Activated CD8-positive, alpha-beta memory T cell treated with anti-CD3 and anti-CD28 coated beads, Interleukin-2, amount 50 U/mL, for 4 hours (primary cell): Measurements from ENCODE around the gene ASGR2.
"Not testable (repeated sequence)": the region's sequence is repeated elsewhere in the genome, so short reads cannot be mapped to it uniquely, and the experiment has no call there.

ENCODE experiments used
- DNase-seq: peaks from one replicate; pipeline ENCODE4 v3.0.0-alpha.2; 2020

ASGR2 gene

DNA sequence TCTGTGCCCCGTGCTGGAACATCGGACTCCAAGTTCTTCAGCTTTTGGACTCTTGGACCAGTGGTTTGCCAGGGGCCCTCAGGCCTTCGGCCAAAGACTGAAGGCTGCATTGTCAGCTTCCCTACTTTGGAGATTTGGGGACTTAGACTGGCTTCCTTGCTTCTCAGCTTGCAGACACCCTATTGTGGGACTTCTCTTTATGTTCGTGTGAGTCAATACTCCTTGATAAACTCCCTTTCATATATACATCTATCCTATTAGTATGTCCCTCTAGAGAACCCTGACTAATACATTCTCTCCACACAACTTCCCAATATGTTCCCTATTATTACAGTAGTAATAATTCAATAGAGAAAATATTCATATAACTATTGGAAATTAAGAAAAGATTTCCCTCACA is 9.2 kb upstream of the ASGR2 start:
- no peak for DNase-seq

DNA sequence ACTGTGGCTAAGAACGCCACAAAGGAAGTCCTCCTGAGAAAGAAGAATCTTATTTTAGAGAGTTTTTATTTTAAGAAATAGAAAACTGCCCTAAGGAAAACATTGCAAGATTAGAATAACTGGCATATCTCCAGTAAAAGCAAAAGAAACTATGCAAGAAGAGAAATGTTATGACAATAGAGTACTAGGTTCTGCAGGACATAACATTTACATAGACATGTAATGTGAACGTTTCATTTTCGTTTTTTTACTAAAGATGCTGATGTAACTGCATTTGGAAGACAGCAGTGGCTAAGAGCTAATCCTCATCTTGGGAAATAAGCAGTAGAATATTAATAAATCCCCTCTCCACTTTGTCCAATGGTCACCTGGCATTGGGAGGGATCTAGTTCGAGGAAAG is 7.8 kb upstream of the ASGR2 start:
- DNase-seq = no peak

GRCh38 chr17:7120635-7121034 is 6.0 kb upstream of the ASGR2 start:
- DNase-seq = not testable (repeated sequence)

GRCh38 chr17:7120123-7120522 is 5.5 kb upstream of the ASGR2 start:
- DNase-seq = no peak

DNA sequence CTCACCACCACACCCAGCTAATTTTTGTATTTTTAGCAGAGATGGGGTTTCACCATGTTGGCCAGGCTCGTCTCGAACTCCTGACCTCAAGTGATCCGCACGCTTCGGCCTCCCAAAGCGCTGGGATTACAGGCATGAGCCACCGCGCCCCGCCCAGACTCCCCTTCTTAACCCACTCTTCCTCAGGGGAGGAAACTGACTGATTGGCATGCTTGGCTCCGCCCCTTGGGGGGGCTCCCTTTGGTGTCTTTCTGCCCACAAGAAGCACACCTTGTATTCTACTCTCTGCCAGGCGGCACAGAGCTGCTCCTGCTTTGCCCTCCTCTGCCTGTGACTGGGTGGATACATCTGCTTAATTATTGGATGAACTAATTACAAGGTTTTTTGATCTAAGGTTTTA is 4.7 kb upstream of the ASGR2 start:
- no peak for DNase-seq

DNA sequence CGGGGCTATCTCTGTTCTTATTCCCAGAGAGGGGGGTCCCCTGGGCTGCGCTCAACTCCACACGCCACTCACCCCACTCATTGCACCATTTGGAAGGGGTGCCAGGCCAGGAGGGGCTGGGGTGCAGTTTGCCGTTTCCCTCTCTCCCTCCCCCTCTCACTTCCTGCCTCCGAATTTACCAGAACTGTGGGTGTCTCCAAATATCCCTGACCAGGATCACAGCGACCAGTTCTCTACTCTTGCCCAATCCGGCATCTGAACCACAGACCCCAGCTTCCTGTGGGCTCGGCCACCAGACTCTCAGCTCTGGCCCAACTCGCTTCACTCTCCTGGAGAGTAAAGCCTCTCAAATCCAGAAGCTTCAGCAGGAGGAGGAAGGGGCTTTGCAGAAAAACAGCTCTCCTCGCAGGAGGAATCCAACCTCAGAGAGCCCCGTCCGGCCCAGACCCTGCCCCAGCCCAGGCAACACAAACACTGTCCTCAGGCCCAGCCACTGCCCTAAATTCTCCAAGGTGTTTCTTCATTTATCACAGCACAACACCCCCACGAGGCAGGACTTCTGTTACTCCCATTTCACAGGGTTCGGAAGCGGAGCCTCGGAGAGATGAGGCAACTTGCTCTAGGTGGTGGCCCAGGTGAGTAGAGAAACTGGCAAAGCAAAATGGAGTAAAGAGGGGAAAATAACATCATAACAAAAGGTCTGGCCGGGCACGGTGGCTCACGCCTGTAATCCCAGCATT is 423 bp upstream of the ASGR2 start:
- DNase-seq = no peak

DNA sequence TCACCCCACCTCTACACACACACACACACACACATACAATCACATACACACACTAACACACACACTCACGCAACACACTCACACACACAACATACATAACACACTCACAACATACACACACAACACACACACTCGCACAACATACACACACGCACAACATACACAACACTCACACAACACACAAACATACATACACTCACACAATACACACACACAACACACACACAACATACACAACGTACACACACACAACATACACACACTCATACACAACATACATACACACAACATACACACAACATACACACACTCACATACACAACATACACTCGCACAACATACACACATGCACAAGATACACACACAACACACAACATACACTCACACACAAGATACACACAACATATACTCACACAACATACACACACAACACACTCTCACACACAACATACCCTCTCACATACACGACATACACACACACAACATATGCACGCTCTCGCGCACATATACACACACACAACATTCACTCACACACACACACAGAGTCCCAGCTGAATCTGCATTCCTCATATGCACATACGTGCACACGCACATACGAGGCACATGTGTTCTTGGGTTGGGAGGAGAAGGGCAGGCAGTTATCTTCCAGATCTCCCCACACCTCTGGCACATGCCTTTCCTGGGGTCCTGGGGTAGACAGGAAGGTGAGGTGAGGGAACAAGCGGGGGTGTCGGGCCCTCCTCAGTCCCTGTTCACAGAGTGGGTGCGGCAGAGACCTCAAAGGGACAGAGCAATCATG is 1.1 kb downstream of the ASGR2 start:
- no peak for DNase-seq

DNA sequence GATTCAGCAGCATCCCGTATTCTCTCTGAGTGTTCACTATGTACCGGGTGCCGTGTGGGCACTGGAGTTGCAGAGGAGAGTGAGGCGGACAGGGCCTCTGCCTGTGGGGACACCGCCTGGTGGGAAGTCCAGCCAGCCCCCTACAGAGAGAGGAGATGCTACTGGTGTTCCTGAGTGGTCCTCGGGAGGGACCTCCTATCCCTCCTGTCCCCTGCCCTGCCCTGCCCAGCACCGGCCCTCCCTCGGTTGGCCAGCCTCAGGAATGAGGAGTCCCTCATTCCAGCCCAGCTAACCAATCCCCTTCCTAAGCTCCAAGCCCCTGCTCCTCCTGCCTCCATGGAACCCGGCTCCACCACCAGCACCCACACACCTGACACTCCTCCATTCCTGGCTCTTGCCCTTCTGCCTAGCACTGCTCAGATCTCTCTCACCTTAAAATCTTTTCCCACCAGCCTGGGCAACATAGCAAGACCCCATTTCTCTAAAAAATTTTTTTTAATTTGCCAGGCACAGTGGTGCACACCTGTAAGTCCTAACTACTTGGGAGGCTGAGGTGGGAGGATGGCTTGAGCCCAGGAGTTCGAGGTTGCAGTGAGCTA is 2.0 kb downstream of the ASGR2 start:
- no peak for DNase-seq

DNA sequence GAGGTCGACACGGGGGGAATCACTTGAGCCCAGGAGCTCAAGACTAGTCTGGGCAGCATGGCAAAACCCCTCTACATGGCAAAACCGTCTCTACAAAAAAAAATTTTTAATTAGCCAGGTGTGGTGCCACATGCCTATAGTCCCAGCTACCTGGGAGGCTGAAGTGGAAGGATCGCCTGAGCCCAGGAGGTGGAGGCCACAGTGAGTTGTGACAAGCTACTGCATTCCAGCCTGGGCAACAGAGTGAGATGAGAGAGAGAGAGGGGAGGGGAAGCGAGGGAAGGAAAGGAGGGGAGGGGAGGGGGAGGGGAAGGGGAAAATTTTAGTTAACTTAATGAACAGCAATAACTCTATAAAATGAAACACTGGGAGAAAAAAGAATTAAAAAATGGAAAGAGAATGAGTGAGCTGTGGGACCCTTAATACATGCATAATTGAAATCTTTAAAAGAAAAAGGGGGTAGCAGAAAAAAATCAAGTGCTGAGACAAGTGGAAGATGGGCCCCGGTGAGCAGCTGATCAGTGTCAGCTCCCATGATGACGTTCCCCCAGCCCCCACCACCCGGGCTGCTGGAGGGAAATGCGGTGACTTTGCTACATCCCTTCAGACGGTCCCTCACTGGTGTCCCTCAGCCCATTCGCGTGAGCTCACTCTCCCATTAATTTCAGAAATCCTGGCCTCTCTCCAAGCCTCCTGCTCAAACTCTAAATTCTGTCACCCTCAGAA is 2.7 kb downstream of the ASGR2 start:
- DNase-seq = no peak

- DNase-seq = no peak
Observed at GRCh38 chr17:7110617-7111306, 3.9 kb downstream of the ASGR2 start.

DNA sequence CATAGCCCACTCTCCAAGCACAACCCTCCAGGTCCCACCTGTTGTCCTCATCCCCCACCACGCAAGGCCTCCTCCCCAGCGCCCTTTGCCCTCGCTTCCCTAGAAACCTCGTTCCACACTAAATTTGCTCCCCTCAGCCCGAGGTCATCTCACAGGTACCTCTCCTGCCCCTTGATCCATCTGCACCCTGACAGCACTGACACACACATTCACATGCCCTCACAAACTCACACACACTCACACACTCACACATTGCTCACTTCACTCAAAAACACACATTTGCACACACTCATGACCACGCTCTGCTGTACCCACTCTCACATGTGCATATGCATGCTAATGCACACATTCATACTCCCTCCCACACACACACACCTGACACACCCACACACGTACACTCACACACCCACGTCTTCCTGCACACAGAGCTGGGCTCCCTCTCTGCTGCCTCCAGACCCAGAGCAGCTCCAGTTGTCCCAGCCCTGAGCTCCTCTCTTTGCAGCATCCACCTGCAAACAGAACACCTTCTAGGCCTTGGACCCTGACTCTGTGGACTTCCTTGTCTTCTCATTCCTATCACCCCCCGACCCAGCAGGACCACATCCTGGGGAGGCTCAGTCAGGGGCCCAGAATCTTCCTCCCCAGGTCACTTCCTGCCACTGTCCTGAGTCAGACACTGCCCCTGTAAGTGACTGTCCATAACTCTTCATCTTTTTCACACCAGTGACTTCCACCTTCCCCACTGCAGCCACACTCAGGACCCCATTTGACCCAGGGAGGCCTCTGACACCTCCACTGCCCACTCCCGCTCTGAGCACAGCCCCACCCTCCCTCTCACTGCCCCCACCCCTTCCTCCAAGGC is 4.9 kb downstream of the ASGR2 start:
- DNase-seq = no peak

DNA sequence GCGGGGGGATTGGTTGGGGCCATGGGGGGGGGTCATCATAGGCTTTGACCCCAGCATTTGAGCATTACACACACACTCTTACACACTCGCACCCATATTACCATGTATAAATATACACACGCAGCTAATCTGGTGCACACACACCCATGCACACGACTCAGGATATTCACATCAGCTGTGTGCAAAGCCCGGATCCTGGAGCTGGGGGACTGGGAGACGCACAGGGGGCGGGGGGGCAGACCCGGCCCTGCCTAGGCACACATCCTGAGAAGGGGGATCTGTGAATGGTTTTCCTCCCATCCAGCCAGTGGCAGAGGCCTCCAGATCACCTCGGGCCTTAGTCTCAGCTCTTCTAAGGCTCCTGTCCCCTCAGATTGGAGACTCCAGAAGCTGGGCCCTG is 5.6 kb downstream of the ASGR2 start:
- no peak for DNase-seq

GRCh38 chr17:7108560-7108925 is 6.1 kb downstream of the ASGR2 start:
- DNase-seq = no peak

DNA sequence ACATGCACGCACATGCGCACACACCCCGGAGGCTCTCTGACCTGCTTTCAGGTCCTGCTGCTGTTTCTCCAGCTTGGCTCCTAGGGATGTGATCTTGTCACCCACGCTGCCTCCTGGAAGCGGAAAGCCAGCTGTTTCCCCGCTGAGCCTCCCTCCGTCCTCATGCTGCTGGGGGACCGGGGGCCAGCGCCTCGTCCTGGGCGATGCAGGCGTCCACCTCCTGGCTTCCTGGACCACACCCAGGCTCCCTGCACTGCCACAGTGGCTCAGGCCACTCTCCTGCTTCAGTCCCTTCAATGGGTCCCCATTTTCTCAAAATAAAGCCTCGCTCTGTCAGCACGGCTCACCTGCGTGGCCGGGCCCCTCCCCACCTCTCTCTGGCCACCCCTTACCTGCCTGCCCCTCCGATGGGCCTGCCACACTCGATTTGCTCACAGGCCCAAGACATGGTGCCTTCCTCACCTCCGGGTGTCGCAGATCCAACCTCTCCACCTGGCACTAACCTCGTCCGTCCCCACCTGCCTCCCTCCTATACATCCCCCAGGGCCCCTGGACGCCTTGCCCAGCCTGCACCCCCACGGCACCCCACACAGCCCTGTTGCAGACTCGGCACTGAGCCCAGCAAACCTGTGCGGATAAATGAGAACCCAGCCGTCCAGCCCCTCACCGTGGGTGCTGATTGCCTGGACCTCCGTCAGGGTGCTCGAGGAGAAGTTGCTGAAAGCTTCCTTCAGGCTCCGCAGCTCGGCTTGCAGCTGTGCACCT is 6.6 kb downstream of the ASGR2 start:
- no peak for DNase-seq

DNA sequence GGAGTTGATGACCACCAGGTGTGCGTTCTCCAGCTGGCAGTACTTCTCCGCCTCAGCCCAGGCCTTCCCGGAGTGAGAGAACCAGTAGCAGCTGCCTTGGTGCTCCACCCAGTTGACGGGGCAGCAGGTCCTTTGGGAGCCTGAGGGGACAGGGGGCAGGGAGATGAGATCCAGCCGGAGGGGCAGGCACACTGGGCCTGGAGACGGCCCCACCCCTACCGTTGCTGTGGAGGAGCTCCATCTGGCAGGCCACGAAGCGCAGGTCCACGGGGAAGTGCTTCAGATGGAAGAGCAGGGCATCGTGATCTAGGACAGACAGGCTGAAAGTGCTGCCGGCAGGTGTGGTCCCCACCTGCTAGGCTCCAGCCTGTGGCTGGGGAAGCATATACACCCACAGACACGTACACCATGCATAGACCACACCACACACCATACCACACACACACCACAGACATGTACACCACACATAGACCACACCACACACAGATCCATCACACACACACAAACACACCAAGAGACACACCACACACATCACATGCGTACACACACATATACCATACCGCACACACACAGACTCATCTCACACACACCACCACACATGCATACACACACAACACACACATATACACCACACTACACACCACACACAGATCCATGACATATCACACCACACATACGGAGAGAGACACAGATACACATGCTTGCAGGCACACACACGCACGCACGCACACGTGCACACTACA is 7.4 kb downstream of the ASGR2 start:
- DNase-seq = no peak

- no peak for DNase-seq
Observed at GRCh38 chr17:7102421-7102820, 12.2 kb downstream of the ASGR2 start.

DNA sequence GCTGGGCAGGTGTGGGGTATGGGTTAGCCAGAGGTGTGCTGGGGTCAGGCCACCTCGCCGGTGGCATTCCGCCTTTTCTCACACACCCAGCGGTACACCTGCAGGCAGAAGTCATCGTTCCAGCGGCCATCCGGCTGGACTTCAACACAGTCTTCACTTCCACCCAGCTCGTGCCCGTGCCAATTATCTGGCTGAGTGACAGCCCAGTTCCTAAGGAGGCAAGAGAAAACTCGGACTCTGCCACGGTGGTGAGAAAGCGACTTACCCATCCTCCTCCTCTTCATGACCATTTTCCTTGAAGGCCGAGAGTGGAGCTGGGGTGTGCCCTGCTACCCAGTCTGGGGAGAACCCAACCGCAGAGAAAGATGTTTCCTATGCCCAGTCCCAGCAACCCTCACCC is 13.1 kb downstream of the ASGR2 start:
- no peak for DNase-seq

- DNase-seq = not testable (repeated sequence)
Observed at GRCh38 chr17:7100641-7101379, 13.8 kb downstream of the ASGR2 start.

- DNase-seq = no peak
Observed at GRCh38 chr17:7098802-7099459, 15.7 kb downstream of the ASGR2 start.
